Liver (tissue), 9 donors: ENCODE data around the gene POMT1. TPM values are rescaled to one million over a fixed set of nuclear protein-coding genes. Genes with fewer than 3 reads are reported as not detected.

ENCODE experiments used
- DNase-seq: peaks from one replicate; pipeline ENCODE4 v3.0.0-alpha.2; 2017; ENCODE audit warnings: low spot score
- H3K27ac ChIP-seq, 2 donors: one replicate each; pipeline ENCODE4 v1.7.0; 2013; ENCODE audit warnings: inconsistent platforms in 2 of 2, low read length in 2 of 2, control low read depth in 1 of 2, low read depth in 1 of 2, mild to moderate bottlenecking in 1 of 2
- H3K27me3 ChIP-seq, 4 donors: one replicate each; pipeline versions ENCODE4 v1.6.1 to v1.7.0; 2013; ENCODE audit warnings: low read length in 3 of 4, inconsistent platforms in 1 of 4, mild to moderate bottlenecking in 1 of 4, moderate library complexity in 1 of 4; ENCODE audit not compliant: control insufficient read depth in 4 of 4, insufficient read depth in 4 of 4
- H3K36me3 ChIP-seq, 4 donors: one replicate each; pipeline versions ENCODE4 v1.6.1 to v1.7.0; 2013; ENCODE audit warnings: low read length in 3 of 4, mild to moderate bottlenecking in 3 of 4, low read depth in 1 of 4, moderate library complexity in 1 of 4; ENCODE audit not compliant: control insufficient read depth in 4 of 4, insufficient read depth in 3 of 4
- H3K4me1 ChIP-seq, 4 donors: one replicate each; pipeline versions ENCODE4 v1.6.1 to v1.7.0; 2013; ENCODE audit warnings: low read length in 3 of 4, mild to moderate bottlenecking in 3 of 4, moderate library complexity in 1 of 4; ENCODE audit not compliant: control insufficient read depth in 4 of 4, insufficient read depth in 4 of 4
- H3K4me3 ChIP-seq, 3 donors: one replicate each; pipeline versions ENCODE4 v1.6.1 to v1.7.0; 2013; ENCODE audit warnings: low read length in 3 of 3, control low read depth in 1 of 3, low read depth in 1 of 3, mild to moderate bottlenecking in 1 of 3
- H3K9ac ChIP-seq, 2 donors: one replicate each; pipeline ENCODE4 v1.7.0; 2013; ENCODE audit warnings: low read length in 2 of 2, mild to moderate bottlenecking in 2 of 2, moderate library complexity in 2 of 2, control low read depth in 1 of 2, low read depth in 1 of 2
- H3K9me3 ChIP-seq, 4 donors: one replicate each; pipeline versions ENCODE4 v1.6.1 to v1.7.0; 2013; ENCODE audit warnings: low read length in 3 of 4; ENCODE audit not compliant: control insufficient read depth in 4 of 4
- EGR1 ChIP-seq, 2 donors: IDR thresholded peaks; 2 replicates each; pipeline ENCODE4 v1.6.1; 2016 to 2018; ENCODE audit warnings: antibody characterized with exemption in 2 of 2, low read depth in 2 of 2
- FOXA1 ChIP-seq: IDR thresholded peaks from 2 replicates; pipeline ENCODE4 v1.6.1; 2016; ENCODE audit warnings: antibody characterized with exemption
- FOXA2 ChIP-seq: IDR thresholded peaks from 2 replicates; pipeline ENCODE4 v1.6.1; 2016; ENCODE audit warnings: antibody characterized with exemption
- GABPA ChIP-seq, 2 donors: IDR thresholded peaks in 1 of 2; conservative IDR thresholded peaks in 1 of 2; 2 replicates each; pipeline ENCODE4 v1.6.1; 2016; ENCODE audit warnings: antibody characterized with exemption in 2 of 2, mild to moderate bottlenecking in 1 of 2, moderate library complexity in 1 of 2
- HNF4A ChIP-seq, 2 donors: conservative IDR thresholded peaks; 2 replicates each; pipeline ENCODE4 v1.6.1; 2016; ENCODE audit warnings: antibody characterized with exemption in 2 of 2, mild to moderate bottlenecking in 2 of 2
- HNF4G ChIP-seq: IDR thresholded peaks from 2 replicates; pipeline ENCODE4 v1.6.1; 2016; ENCODE audit warnings: antibody characterized with exemption
- JUND ChIP-seq, 2 donors: IDR thresholded peaks; 2 replicates each; pipeline ENCODE4 v1.6.1; 2016; ENCODE audit warnings: antibody characterized with exemption in 2 of 2
- MAX ChIP-seq: IDR thresholded peaks from 2 replicates; pipeline ENCODE4 v1.6.1; 2016; ENCODE audit warnings: antibody characterized with exemption
- NR2F2 ChIP-seq: IDR thresholded peaks from 2 replicates; pipeline ENCODE4 v1.6.1; 2016; ENCODE audit warnings: antibody characterized with exemption
- RXRA ChIP-seq, 2 donors: IDR thresholded peaks; 2 replicates each; pipeline ENCODE4 v1.6.1; 2017 to 2018; ENCODE audit warnings: antibody characterized with exemption in 2 of 2, mild to moderate bottlenecking in 1 of 2
- SP1 ChIP-seq: IDR thresholded peaks from 2 replicates; pipeline ENCODE4 v1.6.1; 2018; ENCODE audit warnings: antibody characterized with exemption, mild to moderate bottlenecking
- TAF1 ChIP-seq: conservative IDR thresholded peaks from 2 replicates; pipeline ENCODE4 v1.6.1; 2016; ENCODE audit warnings: antibody characterized with exemption, mild to moderate bottlenecking
- YY1 ChIP-seq: IDR thresholded peaks from 2 replicates; pipeline ENCODE4 v1.6.1; 2016; ENCODE audit warnings: antibody characterized with exemption, mild to moderate bottlenecking
- WGBS: extraction: QIAGEN DNeasy Blood & Tissue Kit; methylation state at CpG from one replicate; pipeline ENCODE4 v1.1.7; 2013; 5-methylcytosine and 5-hydroxymethylcytosine counted together
- polyA plus RNA-seq, 2 donors: library from polyadenylated mRNA; stranded (reverse) in 1 of 2; unstranded in 1 of 2; fragments of 200-250 nt in 1 of 2; fragments of >200 nt in 1 of 2; fragmentation: Nextera tagmentation in 1 of 2; extraction: Ambion mirVana in 1 of 2; gene quantifications; one replicate each; pipeline versions ENCODE4 v1.2.1 to v1.2.3, GENCODE V29; 2013 to 2015
- total RNA-seq, 2 donors: library from RNA; depleted of rRNA; stranded (reverse); fragments of >200 nt; gene quantifications; one replicate each; pipeline ENCODE4 v1.2.3, GENCODE V29; 2014
- TF ChIP-seq, protein P1 (sequence below): IDR thresholded peaks from 2 replicates; pipeline ENCODE4 v1.6.1; 2016; ENCODE audit warnings: antibody characterized with exemption
- TF ChIP-seq, protein P2 (sequence below): IDR thresholded peaks from 2 replicates; pipeline ENCODE4 v1.6.1; 2016; ENCODE audit warnings: antibody characterized with exemption, mild to moderate bottlenecking
- TF ChIP-seq, protein P3 (sequence below): IDR thresholded peaks from 2 replicates; pipeline ENCODE4 v1.6.1; 2016; ENCODE audit warnings: antibody characterized with exemption
- donor health status: healthy.
- donor health status: healthy.
- donor health status: healthy.
- donor health status: healthy.
- donor health status: healthy.

Gene POMT1
- total and polyA plus RNA-seq, 4 donors = 11.2 to 14.2 (median 11.6) TPM

- Histone ChIP-seq H3K9me3 (no peaks in the 10 kb centered on the region), H3K36me3 (peaks cover 6 to 36% (median 22%) of the 10 kb centered on the region in 4 donors), H3K27ac (no peak overlapping the region), H3K4me1 (peaks cover 6 to 27% (median 16%) of the 10 kb centered on the region in 4 donors), H3K9ac (no peak overlapping the region), H3K27me3 (no peaks in the 10 kb centered on the region), H3K4me3 (no peak overlapping the region)
- TF ChIP-seq, protein P1, sequence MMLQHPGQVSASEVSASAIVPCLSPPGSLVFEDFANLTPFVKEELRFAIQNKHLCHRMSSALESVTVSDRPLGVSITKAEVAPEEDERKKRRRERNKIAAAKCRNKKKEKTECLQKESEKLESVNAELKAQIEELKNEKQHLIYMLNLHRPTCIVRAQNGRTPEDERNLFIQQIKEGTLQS = no peak
- TF ChIP-seq HNF4A (conservative IDR thresholded peaks at IDR 0.05) = no peak
- no peak for TF ChIP-seq NR2F2
- no peak for TF ChIP-seq FOXA1
- no peak for TF ChIP-seq RXRA (IDR thresholded peaks at IDR 0.05)
- no peak for TF ChIP-seq GABPA (IDR thresholded peaks at IDR 0.05 in 1 of 2, conservative IDR thresholded peaks at IDR 0.05 in 1 of 2)
- TF ChIP-seq TAF1 = no peak
- no peak for TF ChIP-seq JUND (IDR thresholded peaks at IDR 0.05)
- no peak for TF ChIP-seq SP1
- WGBS = 61% methylated on average over 5 of the region's 5 CpGs
- no peak for DNase-seq
Measured at GRCh38 chr9:131500939-131501541, 1.7 kb upstream of the POMT1 start.

GRCh38 chr9:131503626-131504465 lies 1.1 kb downstream of the POMT1 start:
- Histone ChIP-seq H3K36me3 (peaks cover 0 to 8% (median 6%) of the 10 kb centered on the region in 4 donors), H3K27ac (no peak overlapping the region), H3K4me3 (peak overlapping the region; percentile 77 to 91 (median 89)), H3K9me3 (no peaks in the 10 kb centered on the region), H3K27me3 (no peaks in the 10 kb centered on the region), H3K9ac (peak overlapping the region in 1 of 2 donors; percentile 66), H3K4me1 (peaks cover 6 to 29% (median 16%) of the 10 kb centered on the region in 4 donors)
- DNase-seq = no peak
- TF ChIP-seq, protein P1 = no peak
- TF ChIP-seq MAX (no peak), FOXA2 (no peak), YY1 (no peak), HNF4A (conservative IDR thresholded peaks at IDR 0.05) (no peak), HNF4G (no peak), FOXA1 (no peak), TAF1 (no peak), EGR1 (IDR thresholded peaks at IDR 0.05; ENCODE audit: low read depth in 2 of 2) (no peak), GABPA (IDR thresholded peaks at IDR 0.05 in 1 of 2, conservative IDR thresholded peaks at IDR 0.05 in 1 of 2) (no peak), SP1 (no peak)
- TF ChIP-seq, protein P2, sequence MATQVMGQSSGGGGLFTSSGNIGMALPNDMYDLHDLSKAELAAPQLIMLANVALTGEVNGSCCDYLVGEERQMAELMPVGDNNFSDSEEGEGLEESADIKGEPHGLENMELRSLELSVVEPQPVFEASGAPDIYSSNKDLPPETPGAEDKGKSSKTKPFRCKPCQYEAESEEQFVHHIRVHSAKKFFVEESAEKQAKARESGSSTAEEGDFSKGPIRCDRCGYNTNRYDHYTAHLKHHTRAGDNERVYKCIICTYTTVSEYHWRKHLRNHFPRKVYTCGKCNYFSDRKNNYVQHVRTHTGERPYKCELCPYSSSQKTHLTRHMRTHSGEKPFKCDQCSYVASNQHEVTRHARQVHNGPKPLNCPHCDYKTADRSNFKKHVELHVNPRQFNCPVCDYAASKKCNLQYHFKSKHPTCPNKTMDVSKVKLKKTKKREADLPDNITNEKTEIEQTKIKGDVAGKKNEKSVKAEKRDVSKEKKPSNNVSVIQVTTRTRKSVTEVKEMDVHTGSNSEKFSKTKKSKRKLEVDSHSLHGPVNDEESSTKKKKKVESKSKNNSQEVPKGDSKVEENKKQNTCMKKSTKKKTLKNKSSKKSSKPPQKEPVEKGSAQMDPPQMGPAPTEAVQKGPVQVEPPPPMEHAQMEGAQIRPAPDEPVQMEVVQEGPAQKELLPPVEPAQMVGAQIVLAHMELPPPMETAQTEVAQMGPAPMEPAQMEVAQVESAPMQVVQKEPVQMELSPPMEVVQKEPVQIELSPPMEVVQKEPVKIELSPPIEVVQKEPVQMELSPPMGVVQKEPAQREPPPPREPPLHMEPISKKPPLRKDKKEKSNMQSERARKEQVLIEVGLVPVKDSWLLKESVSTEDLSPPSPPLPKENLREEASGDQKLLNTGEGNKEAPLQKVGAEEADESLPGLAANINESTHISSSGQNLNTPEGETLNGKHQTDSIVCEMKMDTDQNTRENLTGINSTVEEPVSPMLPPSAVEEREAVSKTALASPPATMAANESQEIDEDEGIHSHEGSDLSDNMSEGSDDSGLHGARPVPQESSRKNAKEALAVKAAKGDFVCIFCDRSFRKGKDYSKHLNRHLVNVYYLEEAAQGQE = no peak
- TF ChIP-seq, protein P3, sequence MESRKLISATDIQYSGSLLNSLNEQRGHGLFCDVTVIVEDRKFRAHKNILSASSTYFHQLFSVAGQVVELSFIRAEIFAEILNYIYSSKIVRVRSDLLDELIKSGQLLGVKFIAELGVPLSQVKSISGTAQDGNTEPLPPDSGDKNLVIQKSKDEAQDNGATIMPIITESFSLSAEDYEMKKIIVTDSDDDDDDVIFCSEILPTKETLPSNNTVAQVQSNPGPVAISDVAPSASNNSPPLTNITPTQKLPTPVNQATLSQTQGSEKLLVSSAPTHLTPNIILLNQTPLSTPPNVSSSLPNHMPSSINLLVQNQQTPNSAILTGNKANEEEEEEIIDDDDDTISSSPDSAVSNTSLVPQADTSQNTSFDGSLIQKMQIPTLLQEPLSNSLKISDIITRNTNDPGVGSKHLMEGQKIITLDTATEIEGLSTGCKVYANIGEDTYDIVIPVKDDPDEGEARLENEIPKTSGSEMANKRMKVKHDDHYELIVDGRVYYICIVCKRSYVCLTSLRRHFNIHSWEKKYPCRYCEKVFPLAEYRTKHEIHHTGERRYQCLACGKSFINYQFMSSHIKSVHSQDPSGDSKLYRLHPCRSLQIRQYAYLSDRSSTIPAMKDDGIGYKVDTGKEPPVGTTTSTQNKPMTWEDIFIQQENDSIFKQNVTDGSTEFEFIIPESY = no peak
- 35% methylated on average over 32 of the region's 32 CpGs for WGBS
